GM21526 (cell line): ENCODE results near the gene UBE2QL1.

ENCODE experiments used
- ATAC-seq: cut with Tn5 transposase; IDR thresholded peaks from one replicate; pipeline ENCODE4 v1.9.1; 2021; ENCODE audit warnings: moderate library complexity; ENCODE audit not compliant: unreplicated experiment, low FRiP score

Gene UBE2QL1

GRCh38 chr5:6522331-6522730, 73.7 kb downstream of the UBE2QL1 start:
- ATAC-seq = no peak

GRCh38 chr5:6522923-6523322, 74.3 kb downstream of the UBE2QL1 start:
- no peak for ATAC-seq

GRCh38 chr5:6525422-6525821, 76.8 kb downstream of the UBE2QL1 start:
- ATAC-seq = no peak

DNA sequence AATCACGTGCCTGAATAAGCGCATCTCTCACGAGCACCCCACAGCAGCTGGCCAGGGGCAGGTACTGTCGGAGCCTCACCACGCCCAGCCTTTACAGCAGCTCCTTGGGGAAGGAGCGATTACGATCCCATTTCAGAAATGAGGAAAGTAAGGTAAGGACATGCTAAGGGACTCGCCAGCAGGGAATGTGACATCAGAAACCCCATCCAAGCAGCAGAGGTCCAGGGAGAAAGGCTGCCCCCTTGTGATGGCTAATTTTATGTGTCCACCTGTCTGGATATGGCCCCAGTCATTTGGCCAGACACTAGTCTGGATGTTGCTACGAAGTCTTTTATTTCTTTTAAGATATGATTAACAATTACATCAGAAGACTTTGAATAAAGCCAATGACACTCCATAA, 77.3 kb downstream of the UBE2QL1 start:
- ATAC-seq = no peak

DNA sequence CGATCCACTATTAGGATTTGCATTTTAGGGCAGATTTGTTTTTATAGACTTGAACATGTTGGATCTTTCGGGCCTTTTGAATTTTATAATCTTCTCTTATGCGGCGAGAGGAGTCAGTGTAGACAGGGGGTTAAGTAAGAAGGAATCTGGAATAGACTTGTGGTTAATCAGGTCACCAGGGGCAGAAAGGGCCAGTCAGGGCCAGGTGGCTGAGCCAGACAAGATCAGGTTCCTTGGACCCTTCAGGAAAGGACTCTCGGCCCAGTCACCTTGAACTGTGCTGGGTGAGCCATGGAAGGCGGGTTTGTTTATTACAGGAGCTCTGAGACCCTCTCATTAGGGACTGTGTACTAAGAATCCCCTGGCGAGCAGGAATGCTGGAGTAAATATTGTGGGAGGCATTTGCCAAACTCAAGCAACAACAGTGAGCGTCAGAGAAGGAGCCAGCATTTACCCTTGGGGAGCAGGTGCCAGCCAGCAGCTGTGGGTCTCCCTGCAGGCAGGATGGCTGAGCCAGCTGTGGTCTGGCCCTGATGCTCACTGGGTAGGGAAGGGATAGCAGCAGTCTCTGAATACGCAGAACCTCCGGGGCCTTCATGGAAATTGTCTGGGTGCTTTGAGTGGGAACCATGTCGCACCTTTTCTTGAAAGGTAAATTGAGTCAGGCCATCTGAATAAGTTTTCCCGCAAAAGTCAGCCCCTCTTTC, 79.2 kb downstream of the UBE2QL1 start:
- ATAC-seq = no peak

DNA sequence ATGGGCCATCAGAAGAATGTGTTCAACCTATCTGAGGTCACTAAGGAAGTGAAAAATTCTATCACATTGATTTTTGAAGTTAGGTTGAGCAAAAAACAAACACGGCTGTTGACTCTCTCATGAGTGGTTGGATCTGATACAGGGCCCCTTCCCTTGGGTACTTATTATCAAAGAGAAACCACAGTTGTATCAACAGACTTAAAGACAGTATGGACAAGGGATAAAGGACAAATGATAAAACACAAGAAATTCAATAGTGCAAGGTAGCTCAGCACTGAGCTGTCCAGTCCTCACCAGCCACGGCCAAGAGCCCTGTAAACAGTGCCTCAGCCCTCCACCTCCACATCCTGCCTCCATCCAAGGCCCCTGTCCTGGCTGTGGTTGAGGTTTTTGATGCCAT, 86.9 kb downstream of the UBE2QL1 start:
- ATAC-seq = no peak

DNA sequence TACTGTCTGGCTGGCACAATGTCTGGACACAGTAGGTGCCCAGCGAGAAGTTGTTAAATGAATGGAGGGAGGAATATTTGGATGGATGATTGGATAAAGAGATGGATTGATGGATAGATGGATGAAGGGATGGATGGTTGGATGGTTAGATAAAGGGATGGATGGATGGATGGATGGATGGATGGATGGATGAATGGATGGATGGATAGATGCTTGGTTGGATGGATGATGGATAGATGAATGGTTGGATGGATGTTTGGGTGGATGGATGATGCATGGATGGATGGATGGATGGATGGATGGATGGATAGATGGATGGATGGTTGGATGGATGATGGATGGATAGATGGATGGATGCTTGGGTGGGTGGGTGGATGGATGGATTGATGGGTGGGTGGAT, 90.4 kb downstream of the UBE2QL1 start:
- no peak for ATAC-seq

- no peak for ATAC-seq
Measured at GRCh38 chr5:6540111-6540827, 91.6 kb downstream of the UBE2QL1 start.

DNA sequence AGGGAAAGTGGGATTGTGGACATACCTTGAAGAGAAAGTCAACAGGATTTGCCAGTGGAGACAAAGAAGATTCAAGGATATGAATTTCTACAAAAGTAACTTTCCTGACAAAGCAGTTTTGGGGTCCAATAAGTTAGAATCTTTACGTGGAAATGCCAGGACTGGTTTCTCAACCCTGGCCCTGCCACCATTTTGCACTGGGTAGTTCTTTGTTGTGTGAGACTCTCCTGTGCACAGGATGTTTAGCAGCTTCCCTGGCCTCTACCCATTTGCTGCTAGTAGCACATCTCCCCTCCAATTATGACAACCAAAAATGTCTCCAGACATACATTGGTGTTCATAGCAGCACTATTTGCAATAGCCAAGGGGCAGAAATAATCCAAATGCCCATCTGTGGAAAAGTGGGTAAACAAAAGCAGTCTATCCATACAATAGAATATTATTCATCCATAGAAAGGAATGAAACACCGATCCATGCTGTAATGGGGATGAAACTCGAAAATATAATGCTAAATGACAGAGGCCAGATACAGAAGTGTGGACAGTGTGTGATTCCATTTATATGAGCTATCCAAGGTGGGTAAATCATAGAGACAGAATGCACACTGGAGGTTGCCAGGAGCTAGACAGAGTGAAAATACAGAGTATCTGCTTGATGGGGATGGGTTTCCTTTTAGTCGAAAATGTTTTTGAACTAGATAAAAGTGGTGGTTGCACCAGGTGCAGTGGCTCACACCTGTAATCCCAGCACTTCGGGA, 92.8 kb downstream of the UBE2QL1 start:
- no peak for ATAC-seq

DNA sequence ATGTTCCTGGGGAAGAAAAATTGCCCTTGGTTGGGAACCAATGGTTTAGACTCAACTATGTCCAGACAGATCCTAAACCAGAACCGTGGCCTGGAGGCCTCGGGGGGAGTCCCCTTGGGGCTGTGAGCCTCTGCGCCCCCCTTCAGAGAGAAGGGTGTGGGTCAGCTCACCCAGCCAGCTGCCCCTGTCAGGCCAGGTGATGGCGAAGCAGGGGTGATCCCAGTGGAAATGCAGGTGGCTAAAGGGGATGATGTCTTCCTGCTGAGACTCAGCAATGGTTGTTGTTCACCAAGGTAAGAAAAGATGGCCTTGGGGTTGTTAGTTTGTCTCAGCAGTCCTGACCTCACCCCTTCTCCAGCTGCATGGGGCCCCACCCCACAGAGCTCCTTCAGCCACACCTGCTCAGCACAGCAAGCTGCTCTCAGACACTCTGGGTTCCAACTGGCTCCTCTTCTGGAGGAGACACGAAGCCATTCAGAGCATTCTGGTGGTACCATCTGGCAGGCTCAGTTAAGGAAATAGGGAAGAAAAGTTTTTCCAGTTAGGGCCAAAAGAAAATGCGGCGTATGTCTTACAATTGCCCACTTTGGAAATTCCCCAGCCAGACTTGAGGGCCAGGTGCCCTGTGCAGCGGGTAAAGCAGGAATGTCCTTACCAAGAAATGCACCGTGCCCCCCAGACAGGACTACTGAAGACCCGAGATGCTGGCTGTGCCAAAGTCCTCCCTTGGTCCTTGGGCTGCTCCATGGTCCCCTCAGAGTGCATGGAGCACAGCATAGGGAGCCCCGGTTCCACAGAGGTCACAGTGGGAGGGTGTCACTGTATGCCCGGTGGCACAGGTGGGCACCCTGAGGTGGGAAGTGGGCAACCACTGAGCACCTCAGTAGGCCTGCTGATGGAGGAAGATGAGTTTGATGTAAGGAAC, 94.0 kb downstream of the UBE2QL1 start:
- ATAC-seq = no peak

- ATAC-seq = no peak
Measured at GRCh38 chr5:6543346-6543730, 94.7 kb downstream of the UBE2QL1 start.

DNA sequence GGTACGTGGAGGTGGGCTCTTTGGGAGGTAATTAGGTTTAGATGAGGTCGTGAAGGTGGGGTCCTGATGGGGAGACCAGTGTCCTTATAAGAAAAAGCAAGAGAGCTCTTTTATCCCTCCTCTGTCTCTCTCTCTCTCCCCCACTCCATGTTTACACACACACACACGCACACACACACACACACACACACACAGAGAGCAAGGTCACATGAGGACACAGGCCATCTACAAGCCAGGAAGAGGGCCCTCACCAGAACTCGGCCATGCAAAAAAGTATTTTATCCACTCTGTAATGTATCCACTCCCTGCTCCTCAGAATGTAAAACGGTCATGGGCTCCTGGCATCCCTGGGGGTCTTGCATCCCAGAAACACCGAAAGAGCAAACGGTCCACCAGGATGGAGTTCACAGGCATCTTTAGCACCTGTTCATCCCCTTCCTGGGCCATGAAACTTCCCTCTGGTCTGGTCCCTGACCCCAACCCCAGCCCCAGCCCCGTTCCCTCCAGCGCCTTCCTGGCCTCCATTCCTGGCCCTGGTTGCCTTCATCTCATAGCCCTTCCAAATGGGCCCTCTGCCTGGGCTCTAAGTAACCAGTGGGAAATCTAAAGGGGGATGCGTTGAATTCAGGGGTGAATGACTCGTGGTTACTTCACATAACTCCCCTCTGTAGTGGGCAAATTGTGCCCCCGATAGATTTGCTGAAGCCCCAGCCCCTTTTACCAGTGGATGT, 95.3 kb downstream of the UBE2QL1 start:
- ATAC-seq = no peak
